SK-N-SH (cell line): ENCODE data around the gene LKAAEAR1.

Source experiments
- EZH2phosphoT487 ChIP-seq: fragments of 200-600 bp; sonication (generic); IDR thresholded peaks from 2 replicates; pipeline ENCODE4 v1.6.1; 2017; ENCODE audit warnings: low read depth, mixed run types, mild to moderate bottlenecking, antibody characterized with exemption, moderate library complexity, borderline replicate concordance
- GABPA ChIP-seq: IDR thresholded peaks from 2 replicates; pipeline ENCODE4 v1.4.0; 2012; ENCODE audit warnings: low read depth, mild to moderate bottlenecking
- RFX5 ChIP-seq: IDR thresholded peaks from 2 replicates; pipeline ENCODE4 v1.6.1; 2012; ENCODE audit warnings: mild to moderate bottlenecking, improper control_type of control experiment, low read length
- SMC3 ChIP-seq: IDR thresholded peaks from 2 replicates; pipeline ENCODE4 v1.6.1; 2012; ENCODE audit warnings: low read depth, low read length, improper control_type of control experiment
- TF ChIP-seq, protein P1 (sequence below): fragments of 200-600 bp; sonication (generic); IDR thresholded peaks from 2 replicates; pipeline ENCODE4 v1.6.1; 2017; ENCODE audit warnings: antibody characterized with exemption, mild to moderate bottlenecking, moderate library complexity
- TF ChIP-seq, protein P2 (sequence below): IDR thresholded peaks from 2 replicates; pipeline ENCODE4 v1.4.0; 2012; ENCODE audit warnings: low read depth, borderline replicate concordance
- TF ChIP-seq, protein P3 (sequence below): IDR thresholded peaks from 2 replicates; pipeline ENCODE4 v1.4.0; 2012; ENCODE audit warnings: low read depth
- TF ChIP-seq, protein P4 (sequence below): IDR thresholded peaks from 2 replicates; pipeline ENCODE4 v1.6.1; 2012; ENCODE audit warnings: mild to moderate bottlenecking, low read depth, low read length, moderate library complexity

DNA sequence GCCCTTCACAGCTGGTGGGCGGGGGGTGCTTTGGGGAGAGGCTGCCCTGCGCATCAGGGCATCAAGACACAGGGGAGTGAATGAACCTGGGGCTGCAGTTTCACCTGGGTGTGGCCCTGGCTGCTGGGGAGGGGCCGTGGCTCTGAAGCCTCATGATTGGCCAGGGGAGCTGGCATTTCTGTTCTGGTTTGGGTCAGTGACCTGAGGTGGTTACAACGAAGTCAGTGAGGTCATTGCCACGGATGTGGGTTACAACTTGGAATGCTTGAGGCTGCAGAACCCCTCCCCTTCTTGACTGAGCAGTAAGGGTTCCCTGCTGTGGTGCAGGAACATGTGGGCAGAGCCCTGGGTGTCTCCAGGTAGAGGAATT, 18.2 kb downstream of the LKAAEAR1 start:
- TF ChIP-seq, protein P1, sequence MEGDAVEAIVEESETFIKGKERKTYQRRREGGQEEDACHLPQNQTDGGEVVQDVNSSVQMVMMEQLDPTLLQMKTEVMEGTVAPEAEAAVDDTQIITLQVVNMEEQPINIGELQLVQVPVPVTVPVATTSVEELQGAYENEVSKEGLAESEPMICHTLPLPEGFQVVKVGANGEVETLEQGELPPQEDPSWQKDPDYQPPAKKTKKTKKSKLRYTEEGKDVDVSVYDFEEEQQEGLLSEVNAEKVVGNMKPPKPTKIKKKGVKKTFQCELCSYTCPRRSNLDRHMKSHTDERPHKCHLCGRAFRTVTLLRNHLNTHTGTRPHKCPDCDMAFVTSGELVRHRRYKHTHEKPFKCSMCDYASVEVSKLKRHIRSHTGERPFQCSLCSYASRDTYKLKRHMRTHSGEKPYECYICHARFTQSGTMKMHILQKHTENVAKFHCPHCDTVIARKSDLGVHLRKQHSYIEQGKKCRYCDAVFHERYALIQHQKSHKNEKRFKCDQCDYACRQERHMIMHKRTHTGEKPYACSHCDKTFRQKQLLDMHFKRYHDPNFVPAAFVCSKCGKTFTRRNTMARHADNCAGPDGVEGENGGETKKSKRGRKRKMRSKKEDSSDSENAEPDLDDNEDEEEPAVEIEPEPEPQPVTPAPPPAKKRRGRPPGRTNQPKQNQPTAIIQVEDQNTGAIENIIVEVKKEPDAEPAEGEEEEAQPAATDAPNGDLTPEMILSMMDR, result no peak
- no peak for TF ChIP-seq GABPA
- no peak for TF ChIP-seq RFX5
- TF ChIP-seq, protein P2, sequence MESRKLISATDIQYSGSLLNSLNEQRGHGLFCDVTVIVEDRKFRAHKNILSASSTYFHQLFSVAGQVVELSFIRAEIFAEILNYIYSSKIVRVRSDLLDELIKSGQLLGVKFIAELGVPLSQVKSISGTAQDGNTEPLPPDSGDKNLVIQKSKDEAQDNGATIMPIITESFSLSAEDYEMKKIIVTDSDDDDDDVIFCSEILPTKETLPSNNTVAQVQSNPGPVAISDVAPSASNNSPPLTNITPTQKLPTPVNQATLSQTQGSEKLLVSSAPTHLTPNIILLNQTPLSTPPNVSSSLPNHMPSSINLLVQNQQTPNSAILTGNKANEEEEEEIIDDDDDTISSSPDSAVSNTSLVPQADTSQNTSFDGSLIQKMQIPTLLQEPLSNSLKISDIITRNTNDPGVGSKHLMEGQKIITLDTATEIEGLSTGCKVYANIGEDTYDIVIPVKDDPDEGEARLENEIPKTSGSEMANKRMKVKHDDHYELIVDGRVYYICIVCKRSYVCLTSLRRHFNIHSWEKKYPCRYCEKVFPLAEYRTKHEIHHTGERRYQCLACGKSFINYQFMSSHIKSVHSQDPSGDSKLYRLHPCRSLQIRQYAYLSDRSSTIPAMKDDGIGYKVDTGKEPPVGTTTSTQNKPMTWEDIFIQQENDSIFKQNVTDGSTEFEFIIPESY, result no peak
- TF ChIP-seq, protein P3, sequence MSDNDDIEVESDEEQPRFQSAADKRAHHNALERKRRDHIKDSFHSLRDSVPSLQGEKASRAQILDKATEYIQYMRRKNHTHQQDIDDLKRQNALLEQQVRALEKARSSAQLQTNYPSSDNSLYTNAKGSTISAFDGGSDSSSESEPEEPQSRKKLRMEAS, result no peak
- TF ChIP-seq, protein P4, sequence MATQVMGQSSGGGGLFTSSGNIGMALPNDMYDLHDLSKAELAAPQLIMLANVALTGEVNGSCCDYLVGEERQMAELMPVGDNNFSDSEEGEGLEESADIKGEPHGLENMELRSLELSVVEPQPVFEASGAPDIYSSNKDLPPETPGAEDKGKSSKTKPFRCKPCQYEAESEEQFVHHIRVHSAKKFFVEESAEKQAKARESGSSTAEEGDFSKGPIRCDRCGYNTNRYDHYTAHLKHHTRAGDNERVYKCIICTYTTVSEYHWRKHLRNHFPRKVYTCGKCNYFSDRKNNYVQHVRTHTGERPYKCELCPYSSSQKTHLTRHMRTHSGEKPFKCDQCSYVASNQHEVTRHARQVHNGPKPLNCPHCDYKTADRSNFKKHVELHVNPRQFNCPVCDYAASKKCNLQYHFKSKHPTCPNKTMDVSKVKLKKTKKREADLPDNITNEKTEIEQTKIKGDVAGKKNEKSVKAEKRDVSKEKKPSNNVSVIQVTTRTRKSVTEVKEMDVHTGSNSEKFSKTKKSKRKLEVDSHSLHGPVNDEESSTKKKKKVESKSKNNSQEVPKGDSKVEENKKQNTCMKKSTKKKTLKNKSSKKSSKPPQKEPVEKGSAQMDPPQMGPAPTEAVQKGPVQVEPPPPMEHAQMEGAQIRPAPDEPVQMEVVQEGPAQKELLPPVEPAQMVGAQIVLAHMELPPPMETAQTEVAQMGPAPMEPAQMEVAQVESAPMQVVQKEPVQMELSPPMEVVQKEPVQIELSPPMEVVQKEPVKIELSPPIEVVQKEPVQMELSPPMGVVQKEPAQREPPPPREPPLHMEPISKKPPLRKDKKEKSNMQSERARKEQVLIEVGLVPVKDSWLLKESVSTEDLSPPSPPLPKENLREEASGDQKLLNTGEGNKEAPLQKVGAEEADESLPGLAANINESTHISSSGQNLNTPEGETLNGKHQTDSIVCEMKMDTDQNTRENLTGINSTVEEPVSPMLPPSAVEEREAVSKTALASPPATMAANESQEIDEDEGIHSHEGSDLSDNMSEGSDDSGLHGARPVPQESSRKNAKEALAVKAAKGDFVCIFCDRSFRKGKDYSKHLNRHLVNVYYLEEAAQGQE, result no peak
- no peak for TF ChIP-seq EZH2phosphoT487
- TF ChIP-seq SMC3, result no peak
